Measurements from ENCODE around the gene ARMC8.

The ARMC8 gene

DNA sequence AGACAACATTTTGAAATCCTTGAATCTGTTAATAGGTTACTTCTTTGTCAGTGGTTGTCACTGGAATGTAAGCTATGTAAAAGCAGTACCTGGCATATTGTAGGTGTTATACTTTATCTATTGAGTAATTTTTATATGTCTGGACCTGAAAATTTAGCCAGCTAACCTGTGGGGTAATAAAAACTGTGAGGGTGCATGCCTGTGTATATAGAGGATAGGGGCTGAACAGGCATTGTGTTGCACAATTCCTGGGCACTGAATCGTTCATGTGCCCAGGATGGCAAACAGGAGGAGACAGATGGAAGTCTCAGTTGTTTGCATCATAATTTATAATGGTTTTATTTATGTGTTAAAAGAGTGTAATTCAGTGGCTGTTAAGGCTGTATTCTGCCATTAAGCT lies 67.1 kb downstream of the ARMC8 start:
- DNase-seq, result no peak

DNA sequence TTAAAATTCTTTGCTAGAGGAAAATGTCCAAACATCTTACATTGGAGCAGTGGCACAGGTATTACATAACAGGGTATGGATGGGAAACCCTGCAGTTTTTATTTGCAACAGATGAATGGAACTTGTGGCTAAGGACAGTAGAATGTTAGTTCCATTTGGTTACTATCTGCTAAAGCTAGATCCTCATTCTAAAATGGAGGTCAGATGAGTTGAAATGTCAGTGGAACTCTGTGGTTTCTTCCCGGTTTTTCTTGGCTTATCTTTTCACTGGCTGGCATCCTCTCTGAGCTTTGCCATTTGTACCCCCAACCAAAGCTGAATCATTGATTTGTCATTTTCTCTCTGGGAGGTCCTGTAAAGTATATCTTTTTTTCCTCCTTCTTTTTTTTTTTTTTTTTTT lies 68.9 kb downstream of the ARMC8 start:
- DNase-seq, result no peak

DNA sequence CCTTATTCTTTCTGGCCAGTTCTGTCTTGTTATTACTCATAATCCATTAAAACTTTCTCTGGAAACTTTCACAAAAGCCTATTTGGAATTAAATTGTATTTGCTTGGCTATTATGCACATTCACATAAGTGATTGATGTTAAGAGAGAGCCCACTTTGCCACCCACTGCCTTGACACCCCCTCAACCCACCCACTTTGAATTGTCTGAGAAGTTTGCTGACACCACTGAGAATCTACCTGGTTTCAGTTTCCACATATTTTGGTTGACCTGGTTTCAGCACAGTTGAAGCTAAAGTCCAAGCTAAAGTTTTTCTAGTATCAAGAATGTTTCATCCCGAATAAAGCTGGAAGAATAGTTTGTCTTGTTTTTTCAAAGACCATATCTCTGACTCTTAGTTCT lies 70.9 kb downstream of the ARMC8 start:
- no peak for DNase-seq

DNA sequence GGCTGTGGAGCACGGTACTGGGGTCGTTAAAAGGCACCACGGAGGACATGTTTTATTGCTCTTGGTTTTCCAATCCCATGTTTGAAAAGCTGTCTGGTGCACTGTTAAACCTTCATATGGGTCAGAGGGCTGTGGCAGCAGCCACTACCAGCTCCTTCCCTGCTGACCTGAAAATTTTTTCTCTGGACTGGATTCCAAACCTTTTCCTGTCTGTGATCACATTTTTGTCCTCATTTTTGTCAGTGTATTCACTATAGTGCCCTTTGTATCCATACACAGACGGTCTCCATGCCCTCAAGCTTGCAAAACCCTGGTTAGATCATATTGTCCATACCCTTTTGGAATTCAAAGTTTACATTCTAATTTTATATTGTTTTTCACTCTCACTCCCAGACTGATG lies 72.0 kb downstream of the ARMC8 start:
- DNase-seq, result no peak

DNA sequence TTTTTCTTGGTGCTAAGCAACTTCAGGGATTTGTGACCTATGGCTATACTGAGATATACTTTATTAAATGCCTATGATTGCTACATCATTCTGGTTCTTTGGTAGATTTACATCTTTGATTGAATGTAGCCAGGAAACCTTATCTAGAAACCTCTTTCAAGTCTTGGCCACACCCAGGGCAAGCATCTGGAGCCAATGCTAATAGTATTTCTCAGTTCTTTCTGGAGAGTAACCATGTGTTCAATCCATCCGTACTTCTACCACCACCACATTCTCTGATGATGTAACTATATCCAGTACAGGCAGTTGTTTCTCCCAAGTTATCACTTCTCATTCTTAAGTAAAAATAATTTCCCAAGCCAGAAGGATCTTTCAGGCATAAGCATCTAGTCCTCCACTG lies 73.5 kb downstream of the ARMC8 start:
- no peak for DNase-seq

DNA sequence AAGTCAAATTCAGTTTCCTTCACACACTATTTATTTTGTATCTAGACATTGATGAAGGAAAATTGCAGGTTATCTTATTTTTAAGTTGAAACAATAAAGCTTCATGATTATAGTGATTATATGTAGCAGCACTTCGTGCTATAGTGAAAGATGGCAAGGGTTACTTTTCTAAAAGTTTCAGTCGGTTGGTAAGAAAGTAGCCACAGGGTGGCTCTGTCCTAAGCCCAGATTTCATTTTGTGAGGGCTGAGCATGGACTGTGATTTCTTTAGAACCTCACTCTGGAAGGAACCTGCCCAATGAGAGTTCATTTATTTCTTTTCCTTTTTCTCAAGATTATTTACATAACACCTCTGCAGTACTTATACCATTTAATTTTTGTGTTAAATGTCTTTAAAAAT lies 76.0 kb downstream of the ARMC8 start:
- no peak for DNase-seq

DNA sequence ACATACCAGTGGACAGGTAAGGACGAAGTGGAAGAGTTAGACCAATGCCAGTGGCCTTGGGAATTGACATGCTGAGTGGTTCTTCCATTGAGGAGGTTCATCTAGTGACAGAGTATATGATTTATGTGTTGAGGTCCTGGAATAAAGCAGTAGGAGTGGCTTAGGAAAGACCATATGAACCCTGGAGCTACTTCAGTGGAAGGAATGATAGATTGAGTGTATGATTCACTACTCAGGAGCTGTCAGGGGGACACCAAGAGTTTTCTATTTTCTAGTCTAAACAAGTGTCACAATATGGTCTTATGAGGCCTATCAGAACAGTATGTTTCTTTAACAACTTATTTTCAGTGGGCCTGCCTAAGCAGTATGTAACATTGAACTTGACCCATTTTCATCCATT lies 78.6 kb downstream of the ARMC8 start:
- no peak for DNase-seq

DNA sequence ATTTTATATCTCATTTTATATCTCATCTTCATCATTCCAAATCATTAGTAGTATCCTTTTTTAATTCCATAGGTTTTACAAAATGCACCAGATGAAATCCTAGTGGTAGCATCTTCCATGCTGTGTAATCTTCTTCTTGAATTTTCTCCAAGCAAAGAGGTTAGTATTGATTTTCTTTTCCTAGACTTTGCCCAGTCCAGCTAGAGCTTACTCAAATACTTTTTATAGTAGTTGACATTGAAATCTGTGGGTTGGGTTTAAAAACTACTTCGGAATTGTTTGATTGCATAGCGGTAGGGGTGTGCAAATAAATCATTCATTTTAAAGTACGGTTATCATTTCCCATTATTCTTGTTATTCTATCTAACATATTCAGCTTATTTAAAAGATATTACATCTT lies 80.0 kb downstream of the ARMC8 start:
- DNase-seq, result no peak

DNA sequence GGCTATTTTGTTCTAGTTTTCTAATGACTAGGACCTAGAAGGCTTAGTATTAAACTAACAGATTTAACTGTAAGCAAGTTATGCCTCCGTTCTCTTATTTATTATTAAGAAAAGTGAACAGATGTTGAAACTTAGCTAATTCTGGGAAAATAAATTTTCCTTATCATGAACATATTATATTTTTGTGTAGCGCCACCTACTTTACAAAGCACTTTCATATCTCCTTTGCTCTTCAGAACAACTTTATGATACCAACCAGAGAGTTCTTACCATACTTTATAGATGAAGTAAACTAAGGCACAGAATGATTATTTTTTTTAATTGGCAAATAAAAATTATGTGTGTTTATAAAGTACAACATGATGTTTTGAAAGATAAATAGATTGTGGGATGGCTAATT lies 83.1 kb downstream of the ARMC8 start:
- DNase-seq, result no peak

DNA sequence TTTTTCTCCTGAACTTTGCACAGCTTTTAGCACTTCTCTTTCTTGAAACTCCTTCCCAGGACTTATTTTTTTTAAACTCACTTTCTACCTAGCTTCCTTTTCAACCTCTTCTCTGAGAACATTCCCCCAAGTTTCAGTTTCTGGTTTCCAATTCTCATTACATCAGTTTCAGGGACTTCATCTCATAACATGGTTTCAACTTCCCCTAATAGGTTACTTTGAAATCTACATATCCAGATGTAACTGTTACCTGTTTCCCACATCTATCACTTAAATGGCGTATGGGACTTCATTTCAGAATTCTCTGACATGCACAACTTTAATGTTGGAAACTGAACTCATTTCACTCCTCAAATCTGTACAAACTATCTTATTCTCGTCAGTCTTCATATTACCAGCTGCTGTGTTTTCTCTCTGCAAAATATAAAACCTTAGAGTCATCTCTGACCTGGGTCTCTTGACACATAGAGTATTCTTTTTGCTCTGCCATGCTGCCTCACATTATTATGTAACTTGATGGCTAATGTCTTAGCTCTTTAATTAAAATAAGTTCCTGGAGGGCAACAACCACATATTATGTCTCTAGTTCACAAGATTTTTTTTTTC lies 84.2 kb downstream of the ARMC8 start:
- no peak for DNase-seq

DNA sequence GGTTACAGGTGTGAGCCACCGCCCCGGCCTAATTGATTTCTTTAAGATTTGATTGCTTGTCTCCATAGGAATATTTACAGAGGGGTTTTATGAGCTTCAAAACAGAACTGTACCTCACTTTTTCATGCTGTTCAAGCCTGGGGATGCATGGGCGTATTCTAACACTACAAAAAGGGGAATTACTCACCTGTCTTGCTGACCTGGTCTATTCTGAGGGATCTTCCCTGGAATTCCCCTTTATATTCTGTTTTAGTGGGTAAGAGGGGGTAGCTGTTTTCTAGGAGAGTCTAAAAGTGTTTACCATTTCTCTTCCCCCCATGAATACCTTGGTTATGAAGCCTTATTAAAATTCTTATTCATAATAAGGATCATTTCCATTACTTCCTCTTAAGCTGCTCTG lies 94.5 kb downstream of the ARMC8 start:
- no peak for DNase-seq

DNA sequence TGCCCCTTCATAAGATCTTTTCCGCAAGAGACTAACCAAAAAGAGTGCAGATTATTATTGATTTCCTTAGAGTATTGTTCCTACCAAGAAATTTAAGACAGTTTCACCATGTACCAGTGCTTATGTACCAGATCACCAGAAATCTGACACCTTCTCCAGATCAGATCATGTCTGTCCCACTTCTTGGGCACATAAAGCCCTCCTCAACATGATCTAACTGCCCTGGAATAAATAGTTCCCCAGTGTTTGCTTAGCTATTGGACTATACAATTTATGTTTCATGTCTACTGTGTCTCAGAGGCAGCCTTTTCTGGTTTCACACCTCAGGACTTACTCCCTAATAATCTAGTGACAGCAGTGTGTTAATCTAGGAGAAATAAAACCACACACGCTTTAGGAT lies 95.7 kb downstream of the ARMC8 start:
- no peak for DNase-seq

DNA sequence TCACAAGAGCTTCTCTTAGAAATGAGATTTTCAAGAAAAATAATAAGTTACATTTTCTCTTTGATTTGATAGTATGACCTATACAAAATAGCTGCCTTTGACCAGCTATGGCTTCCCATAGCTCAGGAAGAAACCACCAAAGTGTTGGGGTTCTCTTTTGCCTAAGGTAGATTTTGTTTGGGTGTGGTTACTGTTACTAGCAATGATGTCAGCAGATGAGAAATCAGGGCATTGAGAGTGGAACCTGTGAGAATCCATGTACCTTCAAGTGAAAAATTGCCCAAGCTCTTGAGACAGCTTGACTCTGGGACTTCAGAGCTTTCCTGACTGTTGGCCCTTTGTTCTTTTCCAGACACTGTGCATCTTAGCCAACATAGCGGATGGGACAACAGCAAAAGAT lies 97.0 kb downstream of the ARMC8 start:
- no peak for DNase-seq

DNA sequence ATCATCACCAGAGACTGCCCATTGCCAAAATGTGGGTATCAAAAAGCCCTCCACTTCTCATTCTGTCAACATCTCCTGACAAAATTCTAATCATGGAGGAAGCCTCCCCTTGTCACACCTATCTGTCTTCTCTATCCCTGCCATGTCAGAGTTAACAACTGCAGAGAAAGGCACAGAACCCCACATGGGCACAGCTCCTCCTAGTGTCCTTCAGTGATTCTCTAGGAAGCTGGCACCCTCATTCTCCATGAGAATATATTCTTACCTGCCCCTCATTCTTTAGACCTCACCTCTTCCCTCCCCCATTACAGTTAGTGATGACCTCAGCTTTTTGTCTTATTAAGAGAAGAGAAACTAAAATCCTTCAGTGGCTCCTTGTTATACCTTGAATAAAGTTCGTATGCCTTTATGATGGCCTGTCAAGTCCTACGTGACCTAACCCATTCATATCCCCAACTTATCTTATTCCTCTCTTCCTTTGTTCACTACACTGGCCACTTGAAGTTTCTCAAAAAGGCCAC lies 97.9 kb downstream of the ARMC8 start:
- DNase-seq, result no peak

DNA sequence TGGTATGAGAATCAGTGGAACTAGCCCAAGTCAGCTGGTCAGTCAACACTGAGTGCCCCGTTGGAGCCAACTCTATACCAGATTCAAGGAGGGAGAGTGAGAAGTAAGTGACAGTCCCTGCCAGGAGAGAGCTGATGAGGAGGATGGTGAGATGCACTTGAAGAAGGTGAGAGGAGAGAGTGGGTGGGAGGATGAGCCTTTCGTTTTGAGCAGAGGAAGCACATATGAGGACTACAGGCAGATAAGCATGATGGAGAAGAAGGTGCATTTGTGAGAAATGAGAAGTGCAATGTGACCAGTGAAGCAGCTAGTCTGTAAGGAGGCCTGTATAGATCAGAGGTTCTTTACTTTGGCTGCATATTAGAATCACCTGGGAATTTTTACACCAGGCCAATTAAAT lies 102.2 kb downstream of the ARMC8 start:
- DNase-seq, result no peak

DNA sequence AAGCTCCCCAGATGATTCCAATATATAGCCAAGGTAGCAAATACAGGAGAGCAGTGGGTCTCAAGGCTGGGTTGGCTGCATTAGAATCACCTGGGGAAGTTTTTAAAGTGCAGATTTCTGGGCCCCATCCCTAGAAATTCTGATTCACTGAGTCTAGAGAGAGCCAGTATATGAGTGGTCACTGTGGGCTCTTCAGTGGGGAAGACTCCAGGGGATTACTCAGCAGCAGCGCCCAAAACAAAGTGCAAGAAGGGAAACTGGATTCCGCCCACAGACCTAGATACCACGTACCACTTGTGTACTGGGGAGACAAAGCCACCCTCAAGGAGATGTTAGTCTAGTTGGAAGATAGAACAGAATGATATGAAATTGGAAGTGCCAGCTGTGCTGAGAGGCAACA lies 102.6 kb downstream of the ARMC8 start:
- no peak for DNase-seq

DNA sequence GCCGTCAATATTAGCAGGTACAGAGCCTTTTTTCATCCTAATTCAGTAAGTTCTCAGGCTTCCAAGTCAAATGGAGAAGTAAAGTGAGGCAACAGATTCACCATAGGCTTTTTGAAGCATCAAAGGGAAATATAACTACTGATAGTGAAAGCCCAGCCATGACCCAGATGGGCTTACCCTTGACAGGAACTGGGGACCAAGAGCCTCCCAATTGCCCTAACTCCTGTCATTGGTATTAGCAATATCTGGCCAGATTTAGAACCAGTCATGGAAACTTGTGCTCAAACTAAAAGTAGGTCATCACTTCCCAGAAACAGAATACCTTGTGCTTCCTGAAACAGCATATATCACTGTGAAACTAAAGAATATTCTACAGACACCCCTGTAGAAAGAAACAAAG lies 109.5 kb downstream of the ARMC8 start:
- no peak for DNase-seq

DNA sequence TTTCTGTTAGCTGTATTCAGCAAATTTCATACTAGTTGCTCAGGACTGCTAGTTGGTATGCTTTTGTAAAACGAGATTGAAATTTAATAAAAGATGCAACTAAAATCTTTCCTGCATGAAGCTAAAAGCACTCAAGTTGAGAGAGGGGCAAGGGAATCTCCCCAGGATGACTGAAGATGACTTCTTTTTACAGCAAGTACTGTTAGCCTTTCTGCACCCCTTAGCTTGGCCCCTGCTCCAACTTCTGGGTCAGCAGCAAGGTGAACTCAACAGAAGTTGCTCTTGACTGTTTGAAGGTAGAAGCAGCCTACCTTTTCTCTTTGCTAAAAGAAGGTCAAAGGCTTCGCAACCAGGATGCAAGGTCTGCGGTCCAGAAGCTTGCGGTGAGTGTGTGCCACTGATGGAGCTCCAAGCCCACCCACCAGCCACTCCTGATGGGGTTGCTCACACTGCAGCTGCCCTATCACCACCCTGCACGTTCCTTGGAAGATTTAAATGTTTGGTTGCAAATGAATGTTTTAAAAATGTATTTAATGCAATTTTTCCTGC lies 110.0 kb downstream of the ARMC8 start:
- DNase-seq, result no peak

DNA sequence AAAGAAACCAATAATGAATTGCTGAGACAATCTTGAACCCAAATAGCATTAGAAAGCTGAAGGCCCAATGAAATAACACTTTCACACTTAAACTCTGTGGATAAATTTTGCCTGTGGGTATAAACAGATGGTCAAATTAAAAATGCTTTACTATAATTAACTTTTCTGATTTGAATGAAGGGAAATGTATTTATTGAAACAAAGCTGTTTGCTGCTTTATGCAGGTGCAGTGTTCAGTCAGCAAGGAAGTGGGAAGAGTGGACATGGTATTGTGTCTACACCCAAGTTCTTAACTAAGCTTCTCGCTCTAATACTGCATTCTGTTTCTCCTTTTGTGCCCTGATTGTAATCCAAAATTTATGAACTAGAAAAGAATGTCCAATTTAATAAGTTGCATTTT lies 110.8 kb downstream of the ARMC8 start:
- DNase-seq, result no peak

DNA sequence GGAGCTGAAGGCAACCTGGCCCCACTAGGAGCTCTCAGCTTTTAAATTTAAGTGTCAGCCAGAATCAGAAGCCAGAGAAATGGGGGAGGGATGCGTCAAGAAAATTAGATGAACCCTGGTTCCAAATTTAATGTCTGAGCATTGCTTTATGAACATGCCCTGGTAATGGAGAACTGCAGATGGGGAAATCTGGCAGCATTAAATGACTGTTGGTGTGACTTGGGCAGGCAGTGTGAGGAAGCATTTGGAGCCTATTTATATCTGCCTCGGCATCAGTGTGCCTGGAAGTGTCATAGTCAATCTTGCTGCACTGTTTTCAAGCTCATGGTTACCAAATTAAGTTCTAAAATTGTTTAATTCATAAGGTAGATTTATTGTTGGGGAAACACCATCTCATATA lies 113.5 kb downstream of the ARMC8 start:
- no peak for DNase-seq

DNA sequence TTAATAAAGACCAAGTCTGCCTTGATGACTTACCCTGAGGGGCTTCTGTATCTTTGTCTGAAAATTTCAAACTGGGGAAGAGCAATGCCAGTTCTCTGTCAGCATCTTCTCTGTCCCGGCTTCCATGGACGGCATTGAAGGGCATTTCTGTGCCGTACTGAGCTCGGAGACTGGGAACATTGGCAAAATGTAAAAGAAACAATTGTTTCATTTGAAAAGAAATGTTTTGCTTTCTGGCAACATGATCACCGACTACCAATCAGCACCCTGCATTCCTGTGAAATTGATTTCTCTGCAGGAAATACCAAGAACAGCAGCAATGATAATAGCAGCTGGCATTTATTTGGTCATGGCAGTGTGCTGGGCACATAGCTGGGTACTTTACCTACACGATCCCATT lies 116.4 kb downstream of the ARMC8 start:
- DNase-seq, result no peak

DNA sequence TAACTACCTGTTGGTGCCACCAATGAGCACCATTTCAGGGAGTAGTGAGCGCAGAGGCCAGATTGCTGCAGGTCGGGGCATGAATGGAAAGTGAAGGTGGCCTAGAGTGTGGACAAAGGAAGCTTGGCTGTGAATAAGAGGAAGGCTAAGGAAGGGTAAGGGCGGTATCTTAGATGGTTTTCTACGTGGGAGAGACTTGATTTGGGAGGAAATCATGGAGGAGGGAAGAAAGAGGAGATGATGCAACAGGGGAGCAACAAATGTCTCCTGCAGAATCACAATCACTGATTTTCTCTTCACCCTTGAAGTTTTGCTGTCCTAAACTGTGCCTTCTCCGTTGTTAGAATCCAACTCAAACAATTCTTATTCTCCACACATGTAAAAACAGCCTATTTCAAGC lies 120.8 kb downstream of the ARMC8 start:
- DNase-seq, result no peak

DNA sequence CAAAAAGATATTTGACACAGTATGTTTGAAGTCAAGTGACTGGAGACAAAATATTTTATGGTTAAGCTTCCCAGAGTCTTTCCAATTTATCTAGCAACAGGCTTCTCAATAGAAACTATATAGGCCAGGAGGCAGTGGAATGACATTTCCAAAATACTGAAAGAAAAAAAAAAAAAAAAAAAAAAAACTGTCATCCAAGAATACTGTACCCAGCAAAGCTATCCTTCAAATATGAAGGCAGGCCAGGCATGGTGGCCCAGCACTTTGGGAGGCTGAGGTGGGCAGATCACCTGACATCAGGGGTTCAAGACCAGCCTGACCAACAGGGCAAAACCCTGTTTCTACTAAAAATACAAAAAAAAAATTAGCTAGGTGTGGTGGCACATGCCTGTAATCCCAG lies 121.7 kb downstream of the ARMC8 start:
- DNase-seq, result no peak

DNA sequence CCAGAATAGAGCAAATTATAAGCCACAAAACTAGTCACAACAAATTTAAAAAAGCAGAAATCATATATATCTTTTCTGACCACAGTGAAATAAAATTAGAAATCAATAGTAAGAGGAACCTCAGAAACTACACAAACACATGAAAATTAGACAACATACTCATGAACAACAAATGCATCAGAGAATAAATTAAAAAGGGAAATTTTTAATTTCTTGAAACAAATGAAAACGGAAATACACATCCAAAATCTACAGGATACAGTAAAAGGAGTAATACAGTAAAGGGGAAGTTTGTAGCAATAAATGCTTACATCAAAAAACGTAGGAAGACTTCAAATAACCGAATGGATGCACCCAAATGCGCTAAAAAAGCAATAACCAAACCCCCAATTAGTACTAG lies 123.4 kb downstream of the ARMC8 start:
- DNase-seq, result no peak

DNA sequence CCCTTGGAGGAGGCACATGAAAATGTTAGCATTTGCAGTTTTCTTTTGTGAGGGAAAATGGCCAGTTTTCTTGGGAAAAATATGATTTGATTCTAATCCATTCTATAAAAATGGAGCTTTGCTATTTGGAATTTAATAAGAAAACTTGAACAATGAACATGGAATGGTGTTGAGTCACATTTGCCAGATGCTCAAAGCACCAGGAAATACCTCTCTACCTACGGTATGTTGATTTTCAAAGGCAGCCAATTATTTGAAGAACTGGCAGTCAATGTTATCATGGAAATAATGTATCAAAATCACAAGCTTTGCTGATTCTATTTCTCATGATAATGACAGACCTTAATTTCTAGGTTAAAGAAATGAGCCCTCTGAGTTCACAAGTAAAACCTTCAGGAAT lies 127.7 kb downstream of the ARMC8 start:
- no peak for DNase-seq

DNA sequence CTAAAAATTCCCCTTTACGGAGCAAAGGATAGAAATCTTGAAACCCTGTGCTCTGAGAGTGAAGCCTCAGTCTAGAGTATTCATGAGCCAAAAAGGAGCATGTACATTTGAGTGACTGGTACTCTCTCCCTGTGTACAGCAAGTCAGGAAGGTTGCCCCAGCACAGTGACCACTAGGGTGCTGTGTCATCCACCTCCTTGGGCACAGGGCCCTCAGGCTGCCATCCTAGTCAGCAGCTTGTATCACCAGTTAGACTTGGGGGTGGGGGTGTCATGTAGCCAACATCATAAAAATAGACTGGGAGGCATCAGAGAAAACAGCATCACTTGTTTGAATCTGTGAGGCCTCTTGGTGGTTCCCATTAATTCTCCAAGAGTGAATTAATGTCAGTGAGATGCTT lies 130.6 kb downstream of the ARMC8 start:
- DNase-seq, result no peak
